HTR-8/SVneo (cell line): ENCODE measurements around the gene PEX16.
A peak's percentile ranks its signal among the peaks of the same experiment; 100 is the strongest.

Source experiments
- DNase-seq: peaks from one replicate; pipeline ENCODE4 v3.0.0; 2011; ENCODE audit warnings: low spot score, mixed read lengths; ENCODE audit not compliant: insufficient read length
- FAIRE-seq: peaks from 2 replicates; lab custom pipeline; 2011; peaks lifted over from hg19 to GRCh38; lab: Jason Lieb, UNC

The PEX16 gene

GRCh38 chr11:45881708-45882368, 35.8 kb downstream of the PEX16 start:
- DNase-seq (no peak), FAIRE-seq (no peak)

GRCh38 chr11:45880772-45881570, 36.7 kb downstream of the PEX16 start:
- DNase-seq (no peak), FAIRE-seq (no peak)

- FAIRE-seq (no peak), DNase-seq (peak; percentile 83)
Observed at GRCh38 chr11:45879803-45880686, 37.6 kb downstream of the PEX16 start.

GRCh38 chr11:45877845-45878244, 39.8 kb downstream of the PEX16 start:
- no peak for FAIRE-seq
- no peak for DNase-seq

- FAIRE-seq (no peak), DNase-seq (no peak)
Observed at GRCh38 chr11:45877221-45877620, 40.5 kb downstream of the PEX16 start.

GRCh38 chr11:45876401-45876800, 41.3 kb downstream of the PEX16 start:
- no peak for DNase-seq
- FAIRE-seq = no peak

GRCh38 chr11:45872651-45873356, 44.9 kb downstream of the PEX16 start:
- DNase-seq = peak; percentile 87
- no peak for FAIRE-seq

GRCh38 chr11:45871638-45872037, 46.0 kb downstream of the PEX16 start:
- no peak for DNase-seq
- no peak for FAIRE-seq

- FAIRE-seq = no peak
Observed at GRCh38 chr11:45870706-45871105, 47.0 kb downstream of the PEX16 start.

GRCh38 chr11:45869551-45869950, 48.1 kb downstream of the PEX16 start:
- DNase-seq (no peak), FAIRE-seq (no peak)

More at GRCh38 chr11:45870706-45871105, 47.0 kb downstream of the PEX16 start:
- no peak for DNase-seq

- FAIRE-seq (no peak), DNase-seq (no peak)
Observed at GRCh38 chr11:45864041-45864440, 53.6 kb downstream of the PEX16 start.

- DNase-seq (no peak), FAIRE-seq (no peak)
Observed at GRCh38 chr11:45860764-45861510, 56.7 kb downstream of the PEX16 start.

GRCh38 chr11:45860348-45860747, 57.3 kb downstream of the PEX16 start:
- no peak for FAIRE-seq
- no peak for DNase-seq
